GM18907 (cell line): Measurements from ENCODE around the gene FANCC.

Source experiments
- ATAC-seq: cut with Tn5 transposase; IDR thresholded peaks from one replicate; pipeline ENCODE4 v1.9.1; 2021; ENCODE audit warnings: mild to moderate bottlenecking, moderate library complexity; ENCODE audit not compliant: unreplicated experiment

Gene FANCC

GRCh38 chr9:95076696-95077052, 240.8 kb downstream of the FANCC start:
- ATAC-seq = no peak

- ATAC-seq = no peak
These were observed 241.8 kb downstream of the FANCC start for GRCh38 chr9:95075700-95076099.

DNA sequence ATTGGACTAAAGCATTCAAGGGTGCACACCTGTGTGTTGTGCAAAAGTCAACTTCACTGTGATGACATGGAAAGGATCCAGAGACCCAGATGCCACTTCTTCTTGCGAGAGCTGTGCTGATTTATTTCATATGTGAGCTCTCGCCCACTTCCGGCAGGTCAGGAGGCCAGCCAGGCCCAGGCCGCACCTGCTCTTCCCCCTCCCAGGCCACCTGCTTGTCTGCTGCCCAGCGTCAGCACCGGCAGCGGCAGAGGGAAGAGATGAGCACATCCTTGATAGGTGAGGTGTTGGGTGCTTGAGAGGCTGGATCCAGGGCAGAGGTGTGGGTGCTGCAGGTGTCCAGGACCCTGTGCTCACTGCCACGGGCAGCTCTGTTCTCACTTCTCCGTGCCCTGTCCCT, 242.9 kb downstream of the FANCC start:
- ATAC-seq = no peak

DNA sequence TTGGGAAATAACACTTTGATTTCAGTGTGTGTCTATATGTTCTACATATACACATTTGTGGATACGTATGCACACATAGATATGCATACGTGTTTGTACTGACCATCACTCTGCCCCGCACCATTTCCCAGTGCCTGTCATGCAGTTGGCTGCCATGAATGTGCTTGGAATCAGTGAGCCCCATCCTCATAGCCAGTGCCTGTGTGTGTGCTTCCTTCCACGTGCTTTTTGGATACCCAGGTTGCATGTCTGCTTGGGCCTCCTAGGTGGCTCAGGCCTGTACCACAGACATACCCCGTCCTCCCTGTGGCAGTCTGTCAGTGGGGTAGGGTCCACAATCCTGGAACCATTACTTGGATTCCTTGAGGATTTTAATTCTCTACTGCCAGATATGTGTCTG, 243.6 kb downstream of the FANCC start:
- ATAC-seq = no peak

DNA sequence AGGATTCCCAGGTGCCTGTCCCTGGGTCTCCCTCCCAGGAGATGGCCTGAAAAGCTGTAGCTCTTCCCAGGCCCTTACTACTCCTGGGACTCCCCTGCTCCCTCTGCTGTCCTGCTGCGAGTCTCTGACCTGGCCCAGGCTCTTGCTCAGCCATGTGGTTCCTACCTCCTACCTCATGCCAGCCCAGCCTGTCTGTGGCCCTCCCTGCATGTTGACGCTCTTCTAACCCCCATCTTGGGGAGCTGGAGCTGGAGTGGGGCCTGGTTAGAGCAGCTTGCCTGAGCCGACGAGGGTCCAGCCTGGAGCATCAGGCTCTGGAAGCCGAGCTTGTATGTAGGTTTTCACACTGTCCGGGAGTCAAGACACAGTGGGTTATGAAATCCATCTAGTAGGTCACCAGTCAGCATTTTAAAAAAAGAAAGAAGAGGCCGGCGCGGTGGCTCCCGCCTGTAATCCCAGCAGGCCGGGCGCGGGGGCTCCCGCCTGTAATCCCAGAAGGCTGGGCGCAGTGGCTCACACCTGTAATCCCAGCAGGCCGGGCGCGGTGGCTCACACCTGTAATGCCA, 244.4 kb downstream of the FANCC start:
- ATAC-seq = no peak

DNA sequence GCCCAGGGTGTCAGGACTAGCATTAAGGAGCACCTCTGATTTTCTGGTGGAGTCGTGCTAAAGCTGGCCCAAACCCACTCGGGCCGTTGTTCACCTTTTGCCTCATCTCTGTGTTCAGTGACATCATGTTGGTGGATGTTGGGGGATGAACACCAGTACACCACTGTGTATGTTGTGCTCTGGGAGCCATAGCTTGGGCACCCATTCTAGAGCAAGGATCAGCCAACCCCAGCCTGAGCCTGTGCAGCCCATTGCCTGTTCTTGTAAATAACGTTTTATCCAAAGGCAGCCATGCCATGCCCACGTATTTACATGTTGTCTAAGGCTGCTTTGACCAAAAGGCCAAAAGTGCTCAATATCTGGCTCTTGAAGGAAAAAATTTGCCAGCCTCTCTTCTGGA, 245.6 kb downstream of the FANCC start:
- ATAC-seq = no peak

DNA sequence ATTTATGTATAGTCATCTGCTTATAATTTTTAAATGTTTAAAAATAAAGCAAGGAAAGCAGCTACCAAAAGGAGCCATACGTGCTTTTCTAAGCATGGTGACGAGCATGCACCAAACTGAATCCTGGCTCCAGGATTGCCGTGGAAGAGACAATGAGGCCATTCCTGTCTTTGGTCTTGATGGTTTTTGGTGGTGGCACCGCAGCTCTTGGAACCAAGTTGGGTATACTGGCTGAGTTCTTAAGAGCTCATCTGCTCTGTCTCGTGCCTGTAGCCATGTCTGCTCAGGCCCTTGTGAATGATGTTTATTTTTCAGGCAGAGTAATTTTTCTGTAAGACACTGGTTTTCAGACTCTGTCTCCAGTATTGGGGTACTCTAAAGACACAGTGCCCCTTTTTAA, 246.1 kb downstream of the FANCC start:
- ATAC-seq = no peak

GRCh38 chr9:95070549-95071021, 246.9 kb downstream of the FANCC start:
- no peak for ATAC-seq

GRCh38 chr9:95067897-95068296, 249.6 kb downstream of the FANCC start:
- ATAC-seq = no peak

DNA sequence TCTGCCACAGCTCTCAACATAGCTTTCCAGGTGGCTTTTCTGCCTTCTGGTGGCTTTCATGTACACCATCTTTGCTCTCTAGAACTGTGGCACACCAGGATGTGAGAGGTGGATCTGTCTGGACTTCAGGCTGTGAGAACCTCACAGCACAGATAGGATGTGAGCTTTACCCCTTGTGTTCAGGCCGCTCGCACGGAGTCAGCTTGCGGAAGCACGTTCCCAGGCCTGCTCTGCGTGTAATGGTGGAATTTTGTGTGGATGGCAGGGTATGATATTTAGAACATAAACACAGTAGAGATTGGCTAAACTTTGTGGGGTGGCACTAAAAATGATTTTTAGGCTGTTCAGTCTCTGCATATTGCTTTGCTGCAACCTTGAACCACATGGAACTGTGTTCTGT, 250.5 kb downstream of the FANCC start:
- ATAC-seq = no peak

- ATAC-seq = no peak
These were observed 252.3 kb downstream of the FANCC start for GRCh38 chr9:95065224-95065623.

DNA sequence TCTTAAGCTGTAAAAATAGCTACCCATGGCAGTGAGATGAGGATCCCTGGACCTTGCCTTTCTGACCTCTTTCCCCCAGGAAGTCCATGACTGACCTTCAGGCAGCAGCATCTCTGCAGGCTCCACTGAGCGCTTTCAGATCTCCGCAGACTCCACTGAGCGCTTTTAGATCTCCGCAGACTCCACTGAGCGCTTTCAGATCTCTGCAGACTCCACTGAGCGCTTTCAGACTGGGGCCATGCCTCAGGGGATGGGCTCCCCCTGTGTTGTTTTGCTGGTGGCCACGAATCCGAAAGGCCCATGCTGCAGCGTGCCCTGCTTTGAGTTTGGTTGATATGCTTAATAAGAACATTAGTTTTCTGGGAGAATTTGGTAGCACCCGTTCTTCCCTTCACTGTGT, 254.2 kb downstream of the FANCC start:
- ATAC-seq = no peak

DNA sequence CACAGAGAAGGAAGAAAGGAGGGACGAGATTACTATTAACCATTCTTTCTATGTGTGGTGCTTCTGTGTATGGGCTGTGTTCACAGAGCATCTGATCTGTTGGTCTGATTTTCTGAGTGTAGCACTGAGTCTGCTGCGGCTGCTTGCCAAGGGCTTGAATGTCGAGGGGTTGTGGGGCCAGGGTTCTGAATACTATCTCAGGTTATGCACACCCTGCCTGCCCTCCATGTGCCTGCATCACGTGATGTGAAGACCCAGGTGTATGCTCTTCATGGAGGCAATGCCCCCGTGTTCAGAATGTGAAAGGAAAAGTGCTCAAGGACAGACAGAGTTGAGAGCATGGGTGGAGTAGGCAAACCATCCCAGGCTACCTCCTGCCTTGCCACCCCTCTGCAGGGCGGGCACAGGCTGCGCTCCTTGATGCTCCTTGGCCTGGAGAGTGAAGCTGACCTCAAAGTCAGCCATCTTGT, 254.9 kb downstream of the FANCC start:
- no peak for ATAC-seq

GRCh38 chr9:95061916-95062595, 255.5 kb downstream of the FANCC start:
- ATAC-seq = no peak

- no peak for ATAC-seq
These were observed 256.6 kb downstream of the FANCC start for GRCh38 chr9:95060916-95061315.

DNA sequence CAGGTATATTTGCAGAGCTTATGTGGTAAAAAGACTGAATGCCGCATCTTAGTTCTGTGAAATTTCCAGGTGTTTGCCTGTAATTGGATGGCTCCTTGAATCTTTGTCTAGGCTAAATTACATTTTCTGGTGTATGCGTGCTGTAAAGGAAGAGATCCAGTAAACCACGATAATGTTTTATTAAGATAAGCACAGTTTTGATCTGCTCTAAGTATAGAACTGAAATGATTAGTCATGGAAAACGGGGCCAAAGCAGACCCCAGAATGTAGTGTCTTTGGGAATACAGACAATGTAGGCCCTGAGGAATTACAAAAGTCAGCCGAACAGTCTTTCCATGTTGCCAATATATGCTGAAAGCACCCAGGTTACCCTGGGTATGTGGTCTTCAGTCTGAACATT, 257.3 kb downstream of the FANCC start:
- ATAC-seq = no peak

GRCh38 chr9:95058795-95059386, 258.6 kb downstream of the FANCC start:
- no peak for ATAC-seq

- ATAC-seq = no peak
These were observed 259.3 kb downstream of the FANCC start for GRCh38 chr9:95058121-95058785.

DNA sequence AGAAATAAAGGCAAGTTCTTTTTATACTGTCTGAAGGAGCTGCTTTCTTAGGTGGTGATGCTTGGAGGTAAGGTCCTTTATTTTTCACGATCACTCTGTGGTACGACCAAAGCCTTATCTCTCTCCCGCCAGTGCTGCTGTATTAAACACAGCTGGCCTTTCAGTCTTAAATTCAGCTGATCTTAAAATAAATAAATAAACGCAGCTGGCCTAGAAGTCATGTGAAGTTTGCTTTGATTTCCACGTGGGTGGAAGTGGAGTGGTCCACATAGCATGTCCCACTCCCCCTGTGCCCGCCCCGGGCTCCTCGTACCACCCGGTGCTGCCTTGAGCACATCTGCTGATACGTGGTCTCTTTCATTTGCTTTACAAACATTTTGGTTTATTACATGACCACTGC, 260.4 kb downstream of the FANCC start:
- no peak for ATAC-seq

DNA sequence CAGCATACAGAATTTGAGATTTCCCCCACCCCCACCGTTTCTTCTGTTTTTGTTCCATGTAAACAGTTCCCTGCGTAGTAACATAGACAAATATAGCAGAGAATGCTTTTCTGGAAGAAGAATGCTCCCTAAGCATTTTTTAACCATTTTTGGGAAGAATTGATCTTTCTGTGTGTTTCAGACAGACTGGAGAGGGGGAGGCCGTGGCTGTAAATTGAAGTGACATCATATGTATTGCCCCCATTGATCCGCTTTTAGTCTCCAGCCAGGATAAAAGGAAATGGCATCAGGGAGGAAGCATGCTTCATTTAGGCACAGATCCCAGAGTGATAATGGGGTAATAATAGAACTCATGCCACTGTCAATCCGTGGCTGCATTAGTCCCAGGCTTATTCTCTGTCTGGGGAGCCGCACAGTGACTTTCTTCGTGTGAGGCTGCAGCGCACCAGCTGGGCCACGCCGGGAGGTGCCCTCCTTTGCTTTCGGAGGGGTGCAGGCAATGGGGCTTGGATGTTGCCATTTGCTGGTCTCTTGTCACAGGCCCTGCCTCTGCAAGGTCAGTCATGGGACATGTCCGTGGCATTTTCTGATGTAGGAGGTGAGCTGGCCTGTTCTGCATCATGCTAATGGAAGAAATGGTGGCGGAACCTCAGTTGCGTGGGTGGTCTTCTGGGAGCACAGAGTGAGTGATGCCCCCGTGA, 261.5 kb downstream of the FANCC start:
- ATAC-seq = no peak

DNA sequence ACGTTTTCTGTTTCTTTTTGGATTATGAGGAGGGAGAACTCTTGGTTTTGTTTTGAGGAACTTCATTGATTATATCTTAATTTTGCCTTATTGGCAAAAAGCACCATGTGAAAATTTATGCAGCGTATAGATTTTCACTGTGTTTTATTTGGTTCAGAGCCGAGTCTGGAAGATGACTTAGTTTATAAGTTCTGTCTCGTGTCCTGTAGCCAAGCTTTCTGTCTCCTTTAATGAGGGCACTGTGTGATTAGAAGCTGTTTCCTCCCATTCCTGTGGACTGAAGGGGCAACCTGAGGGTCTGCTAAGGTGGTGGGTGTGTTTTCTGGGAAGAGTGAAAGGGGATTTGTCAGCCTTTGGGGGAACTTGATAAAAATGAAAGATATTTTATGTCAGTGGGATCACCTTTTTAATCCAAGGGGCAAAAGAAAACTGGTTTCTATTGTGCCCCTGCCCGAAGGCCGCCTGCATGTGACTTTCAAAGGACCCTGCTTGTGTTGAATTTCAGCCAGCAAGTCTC, 262.1 kb downstream of the FANCC start:
- ATAC-seq = no peak
